ENCODE results near the gene GDAP2.

DNA sequence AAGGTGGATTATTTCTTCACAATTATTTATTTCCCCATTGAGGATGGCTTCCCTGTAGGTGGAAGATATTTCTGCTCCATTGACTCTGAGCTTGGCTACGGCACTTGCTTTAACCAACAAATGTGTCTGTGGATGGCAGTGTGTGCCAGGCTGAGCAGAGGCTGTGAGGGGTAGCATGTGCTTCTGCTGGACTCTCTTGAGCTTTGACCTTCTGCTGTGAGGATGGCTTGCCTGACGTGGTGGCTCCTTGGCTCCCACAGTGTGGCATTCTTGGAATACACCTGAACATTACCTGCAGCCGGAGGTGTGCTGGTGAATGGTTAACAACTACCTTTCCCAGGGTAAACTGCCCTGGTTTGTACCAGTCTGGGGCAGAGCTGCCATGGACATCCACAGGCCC is 47.0 kb upstream of the GDAP2 start:
- TF ChIP-seq, protein P1, sequence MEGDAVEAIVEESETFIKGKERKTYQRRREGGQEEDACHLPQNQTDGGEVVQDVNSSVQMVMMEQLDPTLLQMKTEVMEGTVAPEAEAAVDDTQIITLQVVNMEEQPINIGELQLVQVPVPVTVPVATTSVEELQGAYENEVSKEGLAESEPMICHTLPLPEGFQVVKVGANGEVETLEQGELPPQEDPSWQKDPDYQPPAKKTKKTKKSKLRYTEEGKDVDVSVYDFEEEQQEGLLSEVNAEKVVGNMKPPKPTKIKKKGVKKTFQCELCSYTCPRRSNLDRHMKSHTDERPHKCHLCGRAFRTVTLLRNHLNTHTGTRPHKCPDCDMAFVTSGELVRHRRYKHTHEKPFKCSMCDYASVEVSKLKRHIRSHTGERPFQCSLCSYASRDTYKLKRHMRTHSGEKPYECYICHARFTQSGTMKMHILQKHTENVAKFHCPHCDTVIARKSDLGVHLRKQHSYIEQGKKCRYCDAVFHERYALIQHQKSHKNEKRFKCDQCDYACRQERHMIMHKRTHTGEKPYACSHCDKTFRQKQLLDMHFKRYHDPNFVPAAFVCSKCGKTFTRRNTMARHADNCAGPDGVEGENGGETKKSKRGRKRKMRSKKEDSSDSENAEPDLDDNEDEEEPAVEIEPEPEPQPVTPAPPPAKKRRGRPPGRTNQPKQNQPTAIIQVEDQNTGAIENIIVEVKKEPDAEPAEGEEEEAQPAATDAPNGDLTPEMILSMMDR (IDR thresholded peaks at IDR 0.05; ENCODE audit: low read length), result no peak
- no peak for TF ChIP-seq EZH2 (IDR thresholded peaks at IDR 0.05; ENCODE audit: borderline replicate concordance, low read length)
